GM18511 (cell line): ENCODE data around the gene AKNA.

ENCODE experiments used
- ATAC-seq: cut with Tn5 transposase; IDR thresholded peaks from one replicate; pipeline ENCODE4 v1.9.1; 2021; ENCODE audit warnings: mild to moderate bottlenecking, moderate library complexity; ENCODE audit not compliant: unreplicated experiment

AKNA gene

GRCh38 chr9:114363424-114363823 lies 24.4 kb downstream of the AKNA start:
- ATAC-seq: no peak

GRCh38 chr9:114362394-114362793 lies 25.4 kb downstream of the AKNA start:
- ATAC-seq: no peak

- no peak for ATAC-seq
These were observed 26.2 kb downstream of the AKNA start for GRCh38 chr9:114361542-114361941.

GRCh38 chr9:114359801-114360200 lies 28.0 kb downstream of the AKNA start:
- no peak for ATAC-seq

- ATAC-seq: no peak
These were observed 29.9 kb downstream of the AKNA start for GRCh38 chr9:114357911-114358328.

GRCh38 chr9:114357360-114357759 lies 30.4 kb downstream of the AKNA start:
- no peak for ATAC-seq

- no peak for ATAC-seq
These were observed 31.0 kb downstream of the AKNA start for GRCh38 chr9:114356792-114357191.

GRCh38 chr9:114355821-114356220 lies 32.0 kb downstream of the AKNA start:
- ATAC-seq: no peak

GRCh38 chr9:114351932-114352331 lies 35.9 kb downstream of the AKNA start:
- ATAC-seq: no peak

GRCh38 chr9:114350636-114351401 lies 37.0 kb downstream of the AKNA start:
- no peak for ATAC-seq

GRCh38 chr9:114349713-114350480 lies 37.9 kb downstream of the AKNA start:
- no peak for ATAC-seq

GRCh38 chr9:114348906-114349482 lies 38.8 kb downstream of the AKNA start:
- ATAC-seq: peak; percentile 96

GRCh38 chr9:114348261-114348905 lies 39.4 kb downstream of the AKNA start:
- no peak for ATAC-seq

GRCh38 chr9:114347675-114348074 lies 40.1 kb downstream of the AKNA start:
- no peak for ATAC-seq

GRCh38 chr9:114346146-114346545 lies 41.6 kb downstream of the AKNA start:
- no peak for ATAC-seq

GRCh38 chr9:114345493-114346065 lies 42.2 kb downstream of the AKNA start:
- no peak for ATAC-seq

GRCh38 chr9:114344692-114345091 lies 43.1 kb downstream of the AKNA start:
- no peak for ATAC-seq

- ATAC-seq: no peak
These were observed 43.6 kb downstream of the AKNA start for GRCh38 chr9:114344188-114344566.

- ATAC-seq: no peak
These were observed 44.2 kb downstream of the AKNA start for GRCh38 chr9:114343471-114344187.

- ATAC-seq: no peak
These were observed 44.9 kb downstream of the AKNA start for GRCh38 chr9:114342755-114343440.
